Panc1 (cell line): ENCODE data around the gene LRMDA.

ENCODE experiments used
- CTCF ChIP-seq: fragments of 450-650 bp; IDR thresholded peaks from 2 replicates; pipeline ENCODE4 v1.5.1; 2017; ENCODE audit warnings: mild to moderate bottlenecking
- POLR2AphosphoS5 ChIP-seq: IDR thresholded peaks from 2 replicates; pipeline ENCODE4 v1.6.1; 2012; ENCODE audit warnings: mild to moderate bottlenecking, low read depth, low read length, moderate library complexity

DNA sequence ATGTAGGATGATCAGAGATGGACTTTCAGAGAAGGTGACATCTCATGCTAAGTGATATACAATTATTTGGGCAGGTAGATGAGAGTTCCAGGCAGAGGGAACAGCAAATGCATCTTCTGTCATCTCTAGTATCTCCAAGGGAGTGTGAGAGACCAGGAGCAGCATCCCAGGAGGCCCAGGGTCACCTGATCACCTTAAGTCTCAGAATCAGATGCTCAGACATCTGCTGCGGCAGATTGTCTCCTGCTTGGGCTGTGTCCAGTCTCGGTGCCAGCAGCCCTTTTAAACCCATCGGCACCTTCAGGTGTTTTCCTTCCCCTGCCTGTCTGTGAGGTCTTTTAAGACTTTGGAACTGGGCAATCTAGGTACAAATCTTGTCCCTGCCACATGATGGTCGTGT lies 690.6 kb downstream of the LRMDA start:
- TF ChIP-seq POLR2AphosphoS5, result no peak
- TF ChIP-seq CTCF, result no peak
